Epithelial cell of proximal tubule (primary cell): ENCODE results near the gene SLC28A3. TPM values are rescaled to one million over a fixed set of nuclear protein-coding genes. Genes with fewer than 3 reads are reported as not detected.

Source experiments
- DNase-seq: peaks from one replicate; pipeline ENCODE4 v3.0.0-alpha.2; 2011; ENCODE audit warnings: low read depth
- H3K4me3 ChIP-seq: 2 replicates; pipeline ENCODE4 v1.5.1; 2011; ENCODE audit warnings: low read depth, mild to moderate bottlenecking, low read length
- CTCF ChIP-seq: conservative IDR thresholded peaks from 2 replicates; pipeline ENCODE4 v1.5.1; 2012; ENCODE audit warnings: low read depth, mild to moderate bottlenecking, low read length
- total RNA-seq: library from RNA; depleted of rRNA; stranded (reverse); fragments of >200 nt; gene quantifications from 2 replicates; pipeline ENCODE4 v1.2.3, GENCODE V29; 2015

Gene SLC28A3
- total RNA-seq, 1 donor from 2014 or later = 0.06 TPM

- TF ChIP-seq CTCF = no peak
- DNase-seq = peak; percentile 71
These were observed 37.5 kb downstream of the SLC28A3 start for GRCh38 chr9:84303061-84303460.

GRCh38 chr9:84301851-84302250 lies 38.7 kb downstream of the SLC28A3 start:
- TF ChIP-seq CTCF = no peak
- no peak for DNase-seq
- no peak overlapping the region for H3K4me3 ChIP-seq

More at GRCh38 chr9:84303061-84303460, 37.5 kb downstream of the SLC28A3 start:
- H3K4me3 ChIP-seq = no peak overlapping the region

GRCh38 chr9:84300271-84300670 lies 40.3 kb downstream of the SLC28A3 start:
- no peak overlapping the region for H3K4me3 ChIP-seq
- TF ChIP-seq CTCF = no peak
- DNase-seq = no peak

- H3K4me3 ChIP-seq = no peak overlapping the region
- DNase-seq = no peak
- no peak for TF ChIP-seq CTCF
These were observed 43.3 kb downstream of the SLC28A3 start for GRCh38 chr9:84297162-84297821.

- TF ChIP-seq CTCF = no peak
- no peak overlapping the region for H3K4me3 ChIP-seq
- DNase-seq = peak; percentile 81
These were observed 44.3 kb downstream of the SLC28A3 start for GRCh38 chr9:84296146-84296843.

GRCh38 chr9:84294241-84294950 lies 46.2 kb downstream of the SLC28A3 start:
- DNase-seq = no peak
- TF ChIP-seq CTCF = peak; percentile 54
- H3K4me3 ChIP-seq = no peak overlapping the region
